Measurements from ENCODE around the gene WDR4. TPM values are rescaled to one million over a fixed set of nuclear protein-coding genes. Genes with fewer than 3 reads are reported as not detected.

The WDR4 gene
- total and polyA plus RNA-seq, 2 of the 13 experiments (the other 11 are each of a cell fraction or from before 2014, with no cell fraction given) = 11.3 to 14.4 TPM

DNA sequence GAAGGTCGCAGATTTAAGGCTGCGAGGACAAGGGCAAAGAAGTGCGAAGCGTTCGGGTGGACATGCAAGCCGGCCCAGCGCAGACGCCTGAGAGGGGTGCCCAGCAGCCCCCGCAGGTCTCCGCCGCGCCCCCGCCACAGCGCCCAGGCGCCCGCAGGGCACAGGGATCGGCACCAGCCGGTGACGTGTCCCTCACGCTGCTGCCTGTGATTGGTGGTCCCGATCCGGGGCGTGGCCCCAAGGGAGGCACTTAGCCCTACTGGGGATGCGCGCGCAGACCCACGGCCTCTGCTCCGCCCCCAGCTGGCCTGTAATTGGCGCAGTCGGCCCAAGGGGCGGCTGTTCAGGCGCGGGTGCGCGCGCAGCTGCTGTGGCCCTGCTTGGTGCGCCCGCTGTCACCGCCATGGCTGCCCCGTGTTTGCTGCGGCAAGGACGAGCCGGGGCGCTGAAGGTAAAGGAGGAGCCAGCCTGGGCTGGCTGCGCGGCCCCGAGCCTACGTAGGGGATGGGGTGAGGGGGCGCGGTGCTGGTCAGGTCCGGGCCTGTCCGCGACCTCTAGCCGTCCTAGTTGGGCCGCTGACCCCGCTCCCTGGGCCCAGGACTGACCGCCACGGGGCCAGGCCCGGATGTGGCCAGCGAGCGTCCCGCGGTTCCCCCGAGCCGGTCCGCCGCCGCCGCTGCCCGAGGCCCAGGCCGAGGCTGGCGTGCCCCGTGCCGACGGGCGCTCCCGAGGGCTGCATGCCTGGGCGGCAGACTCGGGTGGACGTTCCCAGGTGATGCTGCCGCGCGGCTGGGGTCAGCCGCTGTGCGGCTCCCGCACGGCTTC lies 13.8 kb upstream of the WDR4 start, which contains the start of gene NDUFV3 (continued):
- TF ChIP-seq RAD51 (IDR thresholded peaks at IDR 0.05; ENCODE audit: borderline replicate concordance) (no peak), HNRNPK (IDR thresholded peaks at IDR 0.05; ENCODE audit: low read depth, low read length, poor library complexity, severe bottlenecking) (no peak), ZNF768 (CRISPR knock-in tag; IDR thresholded peaks at IDR 0.05) (peak; percentile 40), ZBTB26 (CRISPR knock-in tag; IDR thresholded peaks at IDR 0.05; ENCODE audit: borderline replicate concordance) (no peak), AGO2 (optimal IDR thresholded peaks at IDR 0.05; ENCODE audit: low read depth, low read length) (peak; percentile 74), GATAD1 (CRISPR knock-in tag; IDR thresholded peaks at IDR 0.05) (peak; percentile 86), ZBTB46 (CRISPR knock-in tag; IDR thresholded peaks at IDR 0.05; ENCODE audit: borderline replicate concordance) (no peak), ZNF577 (CRISPR knock-in tag; IDR thresholded peaks at IDR 0.05; ENCODE audit: borderline replicate concordance, low read depth) (no peak), ZGPAT (CRISPR knock-in tag; IDR thresholded peaks at IDR 0.05) (peak; percentile 72), HOXA5 (CRISPR knock-in tag; IDR thresholded peaks at IDR 0.05) (peak; percentile 66; the same call in 1 of the 2 replicates), CC2D1A (CRISPR knock-in tag; IDR thresholded peaks at IDR 0.05) (no peak), ZNF616 (CRISPR knock-in tag; IDR thresholded peaks at IDR 0.05; ENCODE audit: low read depth) (no peak; the same call in 1 of the 2 replicates), MBD4 (IDR thresholded peaks at IDR 0.05; ENCODE audit: borderline replicate concordance, low read length) (no peak), POLR2AphosphoS5 (IDR thresholded peaks at IDR 0.05; ENCODE audit: low read depth, low read length) (peak; percentile 89), STAT5B (CRISPR knock-in tag; IDR thresholded peaks at IDR 0.05) (no peak), ZBTB38 (CRISPR knock-in tag; IDR thresholded peaks at IDR 0.05) (peak; percentile 46), ZNF781 (CRISPR knock-in tag; IDR thresholded peaks at IDR 0.05; ENCODE audit: borderline replicate concordance, not compliant biosample characterization) (peak; percentile 9), ZNF329 (CRISPR knock-in tag; IDR thresholded peaks at IDR 0.05; ENCODE audit: low read depth) (peak; percentile 24; the same call in 1 of the 2 replicates), ZNF883 (CRISPR knock-in tag; IDR thresholded peaks at IDR 0.05; ENCODE audit: not compliant biosample characterization) (peak; percentile 55), HNRNPL (IDR thresholded peaks at IDR 0.05; ENCODE audit: low read depth, low read length) (peak; percentile 98), ZNF776 (CRISPR knock-in tag; IDR thresholded peaks at IDR 0.05) (peak; percentile 78), REPIN1 (CRISPR knock-in tag; IDR thresholded peaks at IDR 0.05; ENCODE audit: borderline replicate concordance, low read depth) (peak; percentile 25; the same call in 1 of the 2 replicates), ASH2L (IDR thresholded peaks at IDR 0.05; ENCODE audit: insufficient read length, low read depth, low read length) (no peak), YEATS4 (CRISPR knock-in tag; IDR thresholded peaks at IDR 0.05; ENCODE audit: borderline replicate concordance) (peak; percentile 99), MEIS2 (CRISPR knock-in tag; IDR thresholded peaks at IDR 0.05) (peak; percentile 42), ZBTB7B (CRISPR knock-in tag; IDR thresholded peaks at IDR 0.05) (peak; percentile 42; the same call in 1 of the 2 replicates)

Measured in HepG2 (cell line).